K562 (cell line): ENCODE data around the gene APOC1.

Source experiments
- CEBPB ChIP-seq: fragments of 450-650 bp; IDR thresholded peaks from 2 replicates; pipeline ENCODE4 v1.6.1; 2016; ENCODE audit warnings: missing genetic modification characterization, missing compliant biosample characterization
- CHD2 ChIP-seq: IDR thresholded peaks from 2 replicates; pipeline ENCODE4 v1.6.1; 2011; ENCODE audit warnings: low read depth, low read length
- CTCF ChIP-seq, 3 experiments: IDR thresholded peaks in 2 of 3; conservative IDR thresholded peaks in 1 of 3; 2 replicates each; pipeline ENCODE4 v1.5.1; 2011 to 2012; ENCODE audit warnings: low read length in 3 of 3, mild to moderate bottlenecking in 3 of 3, control low read depth in 2 of 3, improper control_type of control experiment in 1 of 3, inconsistent platforms in 1 of 3, low read depth in 1 of 3, mixed read lengths in 1 of 3, moderate library complexity in 1 of 3; ENCODE audit not compliant: insufficient read depth in 2 of 3
- EGR1 ChIP-seq: fragments of 450-650 bp; conservative IDR thresholded peaks from 2 replicates; pipeline ENCODE4 v1.6.1; 2017; ENCODE audit warnings: mild to moderate bottlenecking
- EHMT2 ChIP-seq: fragments of 450-650 bp; IDR thresholded peaks from 2 replicates; pipeline ENCODE4 v1.6.1; 2018; ENCODE audit warnings: antibody characterized with exemption
- ETV5 ChIP-seq: sonication (generic); formaldehyde crosslinking; IDR thresholded peaks from 2 replicates; pipeline ENCODE4 v1.4.0; 2020; ENCODE audit warnings: low read depth, mild to moderate bottlenecking, missing genetic modification reagents
- MYNN ChIP-seq, 2 experiments: sonication (generic); formaldehyde crosslinking in 1 of 2; IDR thresholded peaks; 2 replicates each; pipeline versions ENCODE4 v1.5.0 to v1.6.1; 2016 to 2020; ENCODE audit warnings: antibody characterized with exemption in 1 of 2, missing genetic modification reagents in 1 of 2
- NELFE ChIP-seq: IDR thresholded peaks from 2 replicates; pipeline ENCODE4 v1.6.1; 2011; ENCODE audit warnings: mild to moderate bottlenecking; ENCODE audit not compliant: insufficient read depth, insufficient read length
- THAP7 ChIP-seq: fragments of 250-450 bp; sonication (Bioruptor Pico); IDR thresholded peaks from 2 replicates; pipeline ENCODE4 v1.5.0; 2021
- USF2 ChIP-seq: sonication (generic); formaldehyde crosslinking; IDR thresholded peaks from 2 replicates; pipeline ENCODE4 v1.5.0; 2020; ENCODE audit warnings: missing genetic modification reagents
- ZBTB2 ChIP-seq: fragments of 450-650 bp; IDR thresholded peaks from 2 replicates; pipeline ENCODE4 v1.6.1; 2016; ENCODE audit warnings: antibody characterized with exemption
- ZBTB34 ChIP-seq: fragments of 250-450 bp; sonication (Bioruptor Pico); IDR thresholded peaks from 2 replicates; pipeline ENCODE4 v1.8.0; 2021; ENCODE audit warnings: mild to moderate bottlenecking, moderate library complexity
- ZNF124 ChIP-seq: sonication (generic); formaldehyde crosslinking; IDR thresholded peaks from 2 replicates; pipeline ENCODE4 v1.8.1; 2022; ENCODE audit warnings: missing genetic modification reagents
- ZNF740 ChIP-seq, 3 experiments: fragments of 200-800 bp in 1 of 3; sonication (Bioruptor generic) in 1 of 3; sonication (generic) in 1 of 3; formaldehyde crosslinking in 1 of 3; IDR thresholded peaks; 2 replicates each; pipeline versions ENCODE4 v1.6.1 to v1.8.0; 2016 to 2022; ENCODE audit warnings: mild to moderate bottlenecking in 2 of 3, missing compliant biosample characterization in 2 of 3, missing genetic modification characterization in 2 of 3, missing genetic modification reagents in 1 of 3

DNA sequence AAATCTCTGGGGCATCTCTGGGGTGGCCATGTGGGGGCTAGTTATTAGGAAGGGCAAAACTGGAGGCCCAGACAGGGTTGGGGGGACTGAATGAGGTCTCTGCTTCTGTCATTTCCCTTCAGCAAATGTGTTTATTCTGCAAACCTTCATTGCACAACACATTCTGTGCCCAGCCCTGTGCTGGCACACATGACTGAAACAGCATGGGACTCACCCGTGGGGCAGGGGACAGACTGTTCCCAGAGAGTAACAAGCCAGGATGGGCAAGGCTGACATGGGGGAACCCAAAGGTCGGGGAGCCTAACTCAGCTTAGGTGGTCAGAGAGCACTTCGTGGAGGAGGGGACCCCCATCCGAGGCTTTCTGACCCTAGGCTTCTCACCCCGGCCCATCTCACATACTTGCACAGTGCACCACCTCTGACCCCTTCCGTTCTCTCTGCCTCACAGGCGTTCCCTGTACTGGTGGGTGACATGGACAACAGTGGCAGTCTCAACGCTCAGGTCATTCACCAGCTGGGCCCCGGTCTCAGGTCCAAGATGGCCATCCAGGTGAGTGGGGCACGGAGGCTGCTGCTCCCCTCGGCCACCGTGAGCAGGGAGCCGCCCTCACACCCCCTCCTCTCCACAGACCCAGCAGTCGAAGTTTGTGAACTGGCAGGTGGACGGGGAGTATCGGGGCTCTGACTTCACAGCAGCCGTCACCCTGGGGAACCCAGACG lies 20.9 kb upstream of the APOC1 start:
- TF ChIP-seq ETV5 (no peak), EGR1 (no peak), CTCF (IDR thresholded peaks at IDR 0.05 in 2 of 3, conservative IDR thresholded peaks at IDR 0.05 in 1 of 3; ENCODE audit: insufficient read depth in 2 of 3, low read depth in 1 of 3, low read length in 3 of 3) (no peak), ZBTB34 (CRISPR knock-in tag) (no peak), MYNN (IDR thresholded peaks at IDR 0.05) (no peak), MYNN (CRISPR knock-in tag; IDR thresholded peaks at IDR 0.05) (no peak), NELFE (no peak), THAP7 (no peak), ZNF124 (CRISPR knock-in tag) (no peak), EHMT2 (no peak), ZBTB2 (no peak), CHD2 (no peak), ZNF740 (CRISPR knock-in tag; IDR thresholded peaks at IDR 0.05) (no peak), ZNF740 (tag; IDR thresholded peaks at IDR 0.05) (no peak), CEBPB (tag) (no peak), USF2 (no peak)
